Vagina (tissue), 2 donors: ENCODE results near the gene CREB5. TPM values are rescaled to one million over a fixed set of nuclear protein-coding genes. Genes with fewer than 3 reads are reported as not detected.

Experiments
- DNase-seq, 2 donors: peaks; one replicate each; pipeline ENCODE4 v3.0.0-alpha.2; 2017; ENCODE audit errors: extremely low spot score in 2 of 2
- H3K27ac ChIP-seq: fragments of 200-600 bp; sonication (generic); one replicate; pipeline ENCODE4 v1.5.1; 2019
- H3K27me3 ChIP-seq: fragments of 200-600 bp; sonication (generic); one replicate; pipeline ENCODE4 v1.5.1; 2019
- H3K36me3 ChIP-seq, 2 donors: fragments of 200-600 bp; sonication (generic); one replicate each; pipeline ENCODE4 v1.5.1; 2017 to 2019
- H3K4me1 ChIP-seq: fragments of 200-600 bp; sonication (generic); one replicate; pipeline ENCODE4 v1.5.1; 2019
- H3K4me3 ChIP-seq, 2 donors: fragments of 200-600 bp; sonication (generic); 1 replicate in 1 of 2; 2 replicates in 1 of 2; pipeline ENCODE4 v1.5.1; 2016 to 2019
- H3K9me3 ChIP-seq: fragments of 200-600 bp; sonication (generic); one replicate; pipeline ENCODE4 v1.5.1; 2019
- POLR2A ChIP-seq, 2 donors: fragments of 450-650 bp; IDR thresholded peaks; one replicate each; pipeline ENCODE4 v1.6.1; 2017; ENCODE audit warnings: antibody characterized with exemption in 2 of 2, mild to moderate bottlenecking in 2 of 2, moderate library complexity in 2 of 2
- POLR2AphosphoS5 ChIP-seq, 2 donors: sonication (generic); formaldehyde crosslinking; IDR thresholded peaks; one replicate each; pipeline ENCODE4 v1.9.0; 2017; ENCODE audit warnings: antibody characterized with exemption in 2 of 2, mild to moderate bottlenecking in 2 of 2, low read depth in 1 of 2; ENCODE audit not compliant: insufficient read depth in 1 of 2
- intact Hi-C: fragments of 100-400 bp; cut with DNase I; formaldehyde crosslinking; loops from one replicate; pipeline ENCODE4 v1.15.1; 2023
- total RNA-seq: library from RNA; depleted of rRNA; stranded (reverse); fragments of >200 nt; gene quantifications from one replicate; pipeline ENCODE4 v1.2.3, GENCODE V29; 2016
- TF ChIP-seq, protein P1 (sequence below), 3 experiments: fragments of 450-650 bp in 2 of 3; fragments of 200-600 bp in 1 of 3; sonication (generic) in 1 of 3; IDR thresholded peaks; one replicate each; pipeline ENCODE4 v1.5.1; 2017 to 2019; ENCODE audit warnings: antibody characterized with exemption in 3 of 3, mild to moderate bottlenecking in 2 of 3, moderate library complexity in 2 of 3

Gene CREB5
- total RNA-seq, 1 donor from 2014 or later, result 23.1 TPM

GRCh38 chr7:28739128-28739527, 326.8 kb downstream of the CREB5 start:
- TF ChIP-seq POLR2A (IDR thresholded peaks at IDR 0.05) (no peak), POLR2AphosphoS5 (IDR thresholded peaks at IDR 0.05; ENCODE audit: insufficient read depth in 1 of 2, low read depth in 1 of 2) (no peak)
- TF ChIP-seq, protein P1, sequence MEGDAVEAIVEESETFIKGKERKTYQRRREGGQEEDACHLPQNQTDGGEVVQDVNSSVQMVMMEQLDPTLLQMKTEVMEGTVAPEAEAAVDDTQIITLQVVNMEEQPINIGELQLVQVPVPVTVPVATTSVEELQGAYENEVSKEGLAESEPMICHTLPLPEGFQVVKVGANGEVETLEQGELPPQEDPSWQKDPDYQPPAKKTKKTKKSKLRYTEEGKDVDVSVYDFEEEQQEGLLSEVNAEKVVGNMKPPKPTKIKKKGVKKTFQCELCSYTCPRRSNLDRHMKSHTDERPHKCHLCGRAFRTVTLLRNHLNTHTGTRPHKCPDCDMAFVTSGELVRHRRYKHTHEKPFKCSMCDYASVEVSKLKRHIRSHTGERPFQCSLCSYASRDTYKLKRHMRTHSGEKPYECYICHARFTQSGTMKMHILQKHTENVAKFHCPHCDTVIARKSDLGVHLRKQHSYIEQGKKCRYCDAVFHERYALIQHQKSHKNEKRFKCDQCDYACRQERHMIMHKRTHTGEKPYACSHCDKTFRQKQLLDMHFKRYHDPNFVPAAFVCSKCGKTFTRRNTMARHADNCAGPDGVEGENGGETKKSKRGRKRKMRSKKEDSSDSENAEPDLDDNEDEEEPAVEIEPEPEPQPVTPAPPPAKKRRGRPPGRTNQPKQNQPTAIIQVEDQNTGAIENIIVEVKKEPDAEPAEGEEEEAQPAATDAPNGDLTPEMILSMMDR (IDR thresholded peaks at IDR 0.05), result no peak
- Histone ChIP-seq H3K4me1 (peaks cover 9% of the 10 kb centered on the region), H3K36me3 (no peaks in the 10 kb centered on the region), H3K9me3 (no peaks in the 10 kb centered on the region), H3K27me3 (no peaks in the 10 kb centered on the region), H3K27ac (no peak overlapping the region), H3K4me3 (no peak overlapping the region)
- intact Hi-C loops, result no loop called here
- no peak for DNase-seq

- Histone ChIP-seq H3K27me3 (no peaks in the 10 kb centered on the region), H3K36me3 (no peaks in the 10 kb centered on the region), H3K4me3 (no peak overlapping the region), H3K9me3 (no peaks in the 10 kb centered on the region), H3K4me1 (peaks cover 9% of the 10 kb centered on the region), H3K27ac (no peak overlapping the region)
- TF ChIP-seq POLR2AphosphoS5 (IDR thresholded peaks at IDR 0.05; ENCODE audit: insufficient read depth in 1 of 2, low read depth in 1 of 2) (no peak), POLR2A (IDR thresholded peaks at IDR 0.05) (no peak)
- TF ChIP-seq, protein P1 (IDR thresholded peaks at IDR 0.05), result no peak
- intact Hi-C loops, result no loop called here
- DNase-seq, result no peak
Measured at GRCh38 chr7:28739826-28740225, 327.5 kb downstream of the CREB5 start.

DNA sequence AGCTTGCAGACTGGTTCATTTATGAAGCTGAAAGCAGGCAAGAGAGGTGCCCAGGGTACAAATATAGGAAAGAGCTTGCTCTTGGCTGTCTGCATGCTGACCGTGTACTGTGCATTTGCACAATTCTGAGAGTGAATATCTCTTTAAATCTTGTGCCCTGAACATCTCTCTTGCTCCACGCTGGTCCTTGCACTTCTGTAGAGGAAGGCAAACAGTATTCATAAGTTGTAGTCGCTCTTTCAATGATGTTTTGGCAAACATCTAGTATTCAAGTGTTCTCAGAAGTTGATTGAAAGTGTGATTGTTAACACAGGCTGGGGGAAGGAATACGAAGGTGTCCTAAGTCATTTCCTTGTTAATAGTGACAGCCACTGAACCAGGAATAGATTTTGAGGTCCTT, 332.6 kb downstream of the CREB5 start:
- intact Hi-C loops, result no loop called here
- Histone ChIP-seq H3K36me3 (no peaks in the 10 kb centered on the region), H3K9me3 (no peaks in the 10 kb centered on the region), H3K27me3 (no peaks in the 10 kb centered on the region), H3K4me1 (no peaks in the 10 kb centered on the region), H3K27ac (no peak overlapping the region), H3K4me3 (no peak overlapping the region)
- no peak for DNase-seq
- TF ChIP-seq POLR2A (IDR thresholded peaks at IDR 0.05) (no peak), POLR2AphosphoS5 (IDR thresholded peaks at IDR 0.05; ENCODE audit: insufficient read depth in 1 of 2, low read depth in 1 of 2) (no peak)
- TF ChIP-seq, protein P1 (IDR thresholded peaks at IDR 0.05), result no peak

- no peaks in the 10 kb centered on the region for H3K9me3 ChIP-seq
- H3K36me3 ChIP-seq, result no peaks in the 10 kb centered on the region
- no peaks in the 10 kb centered on the region for H3K4me1 ChIP-seq
- H3K27me3 ChIP-seq, result no peaks in the 10 kb centered on the region
- TF ChIP-seq POLR2A (IDR thresholded peaks at IDR 0.05), result no peak
- TF ChIP-seq, protein P1 (IDR thresholded peaks at IDR 0.05), result no peak
- no peak for TF ChIP-seq POLR2AphosphoS5 (IDR thresholded peaks at IDR 0.05; ENCODE audit: insufficient read depth in 1 of 2, low read depth in 1 of 2)
- intact Hi-C loops, result no loop called here
- DNase-seq, result no peak
- H3K4me3 ChIP-seq, result no peak overlapping the region
- no peak overlapping the region for H3K27ac ChIP-seq
Measured at GRCh38 chr7:28745351-28745750, 333.0 kb downstream of the CREB5 start.

- no peaks in the 10 kb centered on the region for H3K9me3 ChIP-seq
- intact Hi-C loops, result no loop called here
- H3K4me1 ChIP-seq, result no peaks in the 10 kb centered on the region
- H3K27me3 ChIP-seq, result no peaks in the 10 kb centered on the region
- H3K4me3 ChIP-seq, result no peak overlapping the region
- DNase-seq, result no peak
- TF ChIP-seq, protein P1 (IDR thresholded peaks at IDR 0.05), result no peak
- TF ChIP-seq POLR2AphosphoS5 (IDR thresholded peaks at IDR 0.05; ENCODE audit: insufficient read depth in 1 of 2, low read depth in 1 of 2) (no peak), POLR2A (IDR thresholded peaks at IDR 0.05) (no peak)
- H3K36me3 ChIP-seq, result no peaks in the 10 kb centered on the region
- no peak overlapping the region for H3K27ac ChIP-seq
Measured at GRCh38 chr7:28747404-28747803, 335.1 kb downstream of the CREB5 start.
